Tibial nerve (tissue), 4 donors: ENCODE data around the gene POLR3B. TPM values are rescaled to one million over a fixed set of nuclear protein-coding genes. Genes with fewer than 3 reads are reported as not detected.

Experiments used
- DNase-seq, 2 donors: peaks; one replicate each; pipeline ENCODE4 v3.0.0-alpha.2; 2019; ENCODE audit warnings: low spot score in 2 of 2
- H3K27ac ChIP-seq, 4 donors: fragments of 200-600 bp; sonication (generic) in 3 of 4; one replicate each; pipeline ENCODE4 v1.5.1; 2017 to 2019; ENCODE audit warnings: mild to moderate bottlenecking in 1 of 4
- H3K27me3 ChIP-seq, 2 donors: fragments of 200-600 bp; sonication (generic) in 1 of 2; one replicate each; pipeline versions ENCODE4 v1.5.1 to v1.6.0; 2017 to 2019
- H3K36me3 ChIP-seq, 3 donors: fragments of 200-600 bp; sonication (generic); one replicate each; pipeline ENCODE4 v1.5.1; 2018 to 2019
- H3K4me1 ChIP-seq, 4 donors: fragments of 200-600 bp; sonication (generic) in 3 of 4; one replicate each; pipeline ENCODE4 v1.5.1; 2017 to 2019
- H3K4me3 ChIP-seq, 4 donors: fragments of 200-600 bp; sonication (generic) in 3 of 4; one replicate each; pipeline ENCODE4 v1.5.1; 2017 to 2019; ENCODE audit warnings: mild to moderate bottlenecking in 1 of 4, moderate library complexity in 1 of 4
- H3K9me3 ChIP-seq, 4 donors: fragments of 200-600 bp; sonication (generic) in 3 of 4; one replicate each; pipeline ENCODE4 v1.5.1; 2017 to 2019
- EP300 ChIP-seq, 2 donors: sonication (generic); formaldehyde crosslinking; IDR thresholded peaks; one replicate each; pipeline ENCODE4 v1.6.1; 2017; ENCODE audit warnings: antibody characterized with exemption in 2 of 2, mild to moderate bottlenecking in 1 of 2
- POLR2A ChIP-seq, 2 donors: fragments of 450-650 bp; IDR thresholded peaks; one replicate each; pipeline ENCODE4 v1.6.1; 2017; ENCODE audit warnings: antibody characterized with exemption in 2 of 2, mild to moderate bottlenecking in 2 of 2, moderate library complexity in 2 of 2
- WGBS, 2 donors: methylation state at CpG; one replicate each; pipeline ENCODE4 v1.1.5; 2018; 5-methylcytosine and 5-hydroxymethylcytosine counted together
- total RNA-seq, 4 donors: library from RNA; depleted of rRNA; stranded (reverse); fragments of >200 nt; gene quantifications; one replicate each; pipeline ENCODE4 v1.1.0, GENCODE V29; 2016
- TF ChIP-seq, protein P1 (sequence below), 5 experiments: fragments of 200-600 bp in 3 of 5; fragments of 450-650 bp in 2 of 5; sonication (generic) in 3 of 5; IDR thresholded peaks; one replicate each; pipeline ENCODE4 v1.5.1; 2016 to 2019; ENCODE audit warnings: antibody characterized with exemption in 5 of 5, mild to moderate bottlenecking in 3 of 5, moderate library complexity in 2 of 5

The POLR3B gene
- total RNA-seq, 4 donors from 2014 or later: 6.3 to 21.0 (median 7.7) TPM

DNA sequence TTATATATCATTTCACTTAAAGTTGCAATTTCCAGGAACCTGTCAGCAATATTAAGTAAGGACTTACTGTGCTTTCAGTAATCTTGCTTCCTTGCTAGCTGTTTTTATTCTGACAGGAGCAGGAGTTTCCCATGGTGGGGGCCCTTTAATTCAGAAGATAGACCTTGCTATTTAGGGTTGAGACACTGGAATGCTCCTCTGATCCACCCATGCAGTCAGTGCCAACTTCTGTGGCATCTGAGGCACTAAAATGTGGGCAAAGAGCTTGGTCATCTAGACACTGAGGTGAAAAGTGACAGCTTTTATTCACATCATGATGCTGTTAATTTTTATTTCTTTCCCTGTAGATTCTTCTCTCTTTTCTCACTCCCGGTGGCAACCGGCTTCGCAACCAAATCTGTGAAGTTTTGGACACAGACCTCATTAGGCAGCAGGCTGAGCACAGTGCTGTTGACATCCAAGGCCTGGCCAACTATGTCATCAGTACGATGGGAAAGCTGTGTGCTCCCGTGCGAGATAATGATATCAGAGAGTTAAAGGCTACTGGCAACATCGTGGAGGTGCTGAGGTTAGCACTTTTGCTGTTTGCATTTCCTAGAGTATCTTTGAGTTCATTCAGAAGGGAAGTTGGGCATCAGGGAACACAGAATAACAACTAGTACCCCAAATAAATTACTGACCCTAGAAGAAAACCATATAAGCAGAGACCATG, 36.3 kb upstream of the POLR3B start:
- no peak for DNase-seq
- Histone ChIP-seq H3K4me3 (no peak overlapping the region), H3K27me3 (no peaks in the 10 kb centered on the region), H3K27ac (no peak overlapping the region), H3K9me3 (no peaks in the 10 kb centered on the region), H3K36me3 (peaks cover 0 to 95% (median 26%) of the 10 kb centered on the region in 3 donors), H3K4me1 (no peaks in the 10 kb centered on the region)
- TF ChIP-seq, protein P1, sequence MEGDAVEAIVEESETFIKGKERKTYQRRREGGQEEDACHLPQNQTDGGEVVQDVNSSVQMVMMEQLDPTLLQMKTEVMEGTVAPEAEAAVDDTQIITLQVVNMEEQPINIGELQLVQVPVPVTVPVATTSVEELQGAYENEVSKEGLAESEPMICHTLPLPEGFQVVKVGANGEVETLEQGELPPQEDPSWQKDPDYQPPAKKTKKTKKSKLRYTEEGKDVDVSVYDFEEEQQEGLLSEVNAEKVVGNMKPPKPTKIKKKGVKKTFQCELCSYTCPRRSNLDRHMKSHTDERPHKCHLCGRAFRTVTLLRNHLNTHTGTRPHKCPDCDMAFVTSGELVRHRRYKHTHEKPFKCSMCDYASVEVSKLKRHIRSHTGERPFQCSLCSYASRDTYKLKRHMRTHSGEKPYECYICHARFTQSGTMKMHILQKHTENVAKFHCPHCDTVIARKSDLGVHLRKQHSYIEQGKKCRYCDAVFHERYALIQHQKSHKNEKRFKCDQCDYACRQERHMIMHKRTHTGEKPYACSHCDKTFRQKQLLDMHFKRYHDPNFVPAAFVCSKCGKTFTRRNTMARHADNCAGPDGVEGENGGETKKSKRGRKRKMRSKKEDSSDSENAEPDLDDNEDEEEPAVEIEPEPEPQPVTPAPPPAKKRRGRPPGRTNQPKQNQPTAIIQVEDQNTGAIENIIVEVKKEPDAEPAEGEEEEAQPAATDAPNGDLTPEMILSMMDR (IDR thresholded peaks at IDR 0.05): no peak
- TF ChIP-seq POLR2A (IDR thresholded peaks at IDR 0.05) (no peak), EP300 (IDR thresholded peaks at IDR 0.05) (no peak)
- 76 to 84% methylated on average over 7 of the region's 7 CpGs for WGBS, 2 donors

DNA sequence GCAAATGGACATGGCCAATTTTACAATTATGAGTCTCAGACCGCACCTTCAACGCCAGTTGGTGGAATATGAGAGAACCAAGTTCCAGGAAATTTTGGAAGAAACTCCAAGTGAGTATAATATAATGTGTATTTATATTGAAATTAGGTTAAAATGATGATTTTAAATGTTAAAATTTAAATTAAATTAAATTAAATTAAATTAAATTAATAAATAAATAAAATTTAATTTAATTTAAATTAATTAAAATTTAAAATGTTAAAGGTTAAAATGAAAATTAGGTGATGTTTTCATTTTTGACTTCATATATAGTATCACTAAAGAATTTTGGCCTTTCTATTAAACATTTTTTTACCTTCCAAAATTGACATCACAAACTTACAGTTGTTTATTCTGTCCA, 34.0 kb upstream of the POLR3B start:
- no peaks in the 10 kb centered on the region for H3K27me3 ChIP-seq
- H3K4me1 ChIP-seq: peaks cover 0 to under 1% (median 0%) of the 10 kb centered on the region in 4 donors
- peaks cover 0 to 91% (median 26%) of the 10 kb centered on the region in 3 donors for H3K36me3 ChIP-seq
- no peak for TF ChIP-seq POLR2A (IDR thresholded peaks at IDR 0.05)
- TF ChIP-seq EP300 (IDR thresholded peaks at IDR 0.05): no peak
- TF ChIP-seq, protein P1 (IDR thresholded peaks at IDR 0.05): no peak
- H3K9me3 ChIP-seq: no peaks in the 10 kb centered on the region
- no peak overlapping the region for H3K27ac ChIP-seq
- no peak for DNase-seq
- 96 to 97% methylated on average over 2 of the region's 2 CpGs for WGBS, 2 donors
- no peak overlapping the region for H3K4me3 ChIP-seq

DNA sequence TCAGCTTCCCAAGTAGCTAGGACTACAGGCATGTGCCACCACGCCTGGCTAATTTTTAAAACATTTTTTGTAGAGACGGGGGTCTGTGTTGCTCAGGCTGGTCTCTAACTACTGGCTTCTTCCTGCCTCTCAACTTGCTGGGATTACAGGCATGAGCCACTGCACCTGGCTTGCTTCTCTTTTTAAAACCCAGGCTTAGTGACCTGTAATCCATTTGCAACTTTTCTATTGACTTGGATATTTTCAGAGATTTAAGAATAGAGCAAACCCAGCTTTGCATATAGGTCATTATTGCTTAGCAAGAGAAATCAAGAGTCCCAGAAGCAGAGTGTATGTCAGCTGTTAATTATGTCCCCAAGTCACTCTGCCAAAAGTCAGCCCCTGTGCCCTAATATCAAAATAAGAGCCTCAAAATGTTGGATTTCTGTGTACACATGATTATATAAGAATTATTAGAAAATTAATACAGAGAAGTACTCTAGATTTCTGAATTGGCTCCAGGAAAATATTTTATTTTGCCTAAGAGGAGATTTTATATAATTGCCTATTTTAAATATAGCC, 30.2 kb upstream of the POLR3B start:
- H3K36me3 ChIP-seq: peaks cover 0 to 88% (median 11%) of the 10 kb centered on the region in 3 donors

DNA sequence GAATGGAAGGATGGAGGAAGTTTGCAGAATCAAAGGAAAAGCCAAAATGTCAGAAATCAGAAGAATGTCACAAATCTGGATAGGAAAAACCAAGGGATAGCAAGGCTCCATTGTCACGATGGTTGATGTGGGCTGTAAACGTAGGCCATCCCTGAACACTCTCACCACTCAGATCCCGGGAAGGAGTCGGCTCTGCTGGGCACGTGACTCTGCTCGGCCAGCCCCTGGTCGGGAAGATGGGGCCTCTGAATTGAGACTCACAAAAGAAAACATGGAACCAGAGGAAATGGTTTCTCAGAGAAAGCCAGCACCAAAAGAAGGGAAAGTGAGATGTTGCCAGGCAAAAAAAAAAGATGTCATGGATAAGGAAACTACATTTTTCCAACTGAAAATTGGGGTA, 28.8 kb upstream of the POLR3B start:
- TF ChIP-seq POLR2A (IDR thresholded peaks at IDR 0.05) (no peak), EP300 (IDR thresholded peaks at IDR 0.05) (no peak)
- TF ChIP-seq, protein P1 (IDR thresholded peaks at IDR 0.05): no peak
- peaks cover 0 to 83% (median 5%) of the 10 kb centered on the region in 3 donors for H3K36me3 ChIP-seq
- H3K27ac ChIP-seq: no peak overlapping the region
- 59 to 60% methylated on average over 7 of the region's 7 CpGs for WGBS, 2 donors
- H3K9me3 ChIP-seq: no peaks in the 10 kb centered on the region
- peaks cover 0 to 12% (median 0%) of the 10 kb centered on the region in 4 donors for H3K4me1 ChIP-seq
- no peak overlapping the region for H3K4me3 ChIP-seq
- no peak for DNase-seq
- H3K27me3 ChIP-seq: no peaks in the 10 kb centered on the region

More for the DNA sequence above, 30.2 kb upstream of the POLR3B start:
- 67 to 68% methylated on average over 2 of the region's 2 CpGs for WGBS, 2 donors
- Histone ChIP-seq H3K4me1 (peaks cover 0 to 12% (median 0%) of the 10 kb centered on the region in 4 donors), H3K27ac (no peak overlapping the region), H3K4me3 (no peak overlapping the region), H3K27me3 (no peaks in the 10 kb centered on the region), H3K9me3 (no peaks in the 10 kb centered on the region)
- DNase-seq: no peak
- no peak for TF ChIP-seq EP300 (IDR thresholded peaks at IDR 0.05)
- TF ChIP-seq, protein P1 (IDR thresholded peaks at IDR 0.05): no peak
- TF ChIP-seq POLR2A (IDR thresholded peaks at IDR 0.05): no peak
